ENCODE data around the gene GOLGA6C.
"Not testable (repeated sequence)": the region's sequence is repeated elsewhere in the genome, so short reads cannot be mapped to it uniquely, and the experiment has no call there.

The GOLGA6C gene

GRCh38 chr15:75258034-75258433 is at the start of gene GOLGA6C:
Gene GOLGA6C, plus strand, starts transcription at chr15:75258334. Its CDS starts 265 bp downstream, at chr15:75258599.
- not testable (repeated sequence) for DNase-seq

GRCh38 chr15:75208501-75209288 is 49.4 kb upstream of the GOLGA6C start:
- DNase-seq = no peak

- no peak for DNase-seq
Observed at GRCh38 chr15:75209289-75209676, 48.9 kb upstream of the GOLGA6C start.

- no peak for DNase-seq
Observed at GRCh38 chr15:75210811-75211230, 47.3 kb upstream of the GOLGA6C start.

GRCh38 chr15:75211436-75212199 is 46.5 kb upstream of the GOLGA6C start:
- DNase-seq = no peak

GRCh38 chr15:75212200-75212858 is 45.8 kb upstream of the GOLGA6C start:
- DNase-seq = no peak

- DNase-seq = no peak
Observed at GRCh38 chr15:75213212-75213767, 44.8 kb upstream of the GOLGA6C start.

GRCh38 chr15:75213768-75214221 is 44.3 kb upstream of the GOLGA6C start:
- DNase-seq = no peak

- DNase-seq = no peak
Observed at GRCh38 chr15:75214293-75215096, 43.6 kb upstream of the GOLGA6C start.

GRCh38 chr15:75215107-75216004 is 42.8 kb upstream of the GOLGA6C start:
- no peak for DNase-seq

GRCh38 chr15:75217012-75217411 is 41.1 kb upstream of the GOLGA6C start:
- no peak for DNase-seq

- not testable (repeated sequence) for DNase-seq
Observed at GRCh38 chr15:75217574-75217973, 40.6 kb upstream of the GOLGA6C start.

- DNase-seq = not testable (repeated sequence)
Observed at GRCh38 chr15:75219507-75219929, 38.6 kb upstream of the GOLGA6C start.

GRCh38 chr15:75223688-75224087 is 34.4 kb upstream of the GOLGA6C start:
- no peak for DNase-seq

- DNase-seq = no peak
Observed at GRCh38 chr15:75224281-75224680, 33.9 kb upstream of the GOLGA6C start.

- not testable (repeated sequence) for DNase-seq
Observed at GRCh38 chr15:75225102-75225836, 32.9 kb upstream of the GOLGA6C start.

GRCh38 chr15:75225951-75226732 is 32.0 kb upstream of the GOLGA6C start:
- no peak for DNase-seq

- not testable (repeated sequence) for DNase-seq
Observed at GRCh38 chr15:75227112-75227511, 31.0 kb upstream of the GOLGA6C start.

- no peak for DNase-seq
Observed at GRCh38 chr15:75227663-75228280, 30.4 kb upstream of the GOLGA6C start.
